SK-N-SH (cell line): ENCODE data around the gene CAMK2D. TPM values are rescaled to one million over a fixed set of nuclear protein-coding genes. Genes with fewer than 3 reads are reported as not detected.
A peak's percentile ranks its signal among the peaks of the same experiment; 100 is the strongest.

ENCODE experiments used
- CTCF ChIA-PET: fragments of 300-600, 350-600 bp; formaldehyde crosslinking; extraction: SDS; loops from one replicate; lab custom pipeline; 2021; lab: Yijun Ruan, JAX
- POLR2A ChIA-PET: fragments of 350-600 bp; sonication (Branson Sonifier 250); formaldehyde crosslinking; extraction: SDS; loops from one replicate; lab custom pipeline; 2020; ENCODE audit warnings: antibody characterized with exemption, inconsistent platforms; lab: Yijun Ruan, JAX
- DNase-seq: peaks from one replicate; pipeline ENCODE4 v3.0.0; 2012
- H2AFZ ChIP-seq: fragments of 200-600 bp; sonication (generic); 2 replicates; pipeline ENCODE4 v1.8.1; 2016; ENCODE audit warnings: antibody characterized with exemption, mild to moderate bottlenecking, low read depth
- H3F3A ChIP-seq: fragments of 200-600 bp; sonication (generic); replicated peaks from 2 replicates; pipeline ENCODE3; 2016; ENCODE audit warnings: antibody characterized with exemption, mild to moderate bottlenecking; ENCODE audit not compliant: insufficient read depth
- H3K27ac ChIP-seq, 2 experiments: fragments of 200-500 bp in 1 of 2; fragments of 200-600 bp in 1 of 2; sonication (Bioruptor generic) in 1 of 2; sonication (generic), shearing (Covaris generic) in 1 of 2; 2 replicates each; pipeline versions ENCODE4 v1.5.1 to v1.6.1; 2014 to 2016; ENCODE audit warnings: low read depth in 2 of 2, inconsistent platforms in 1 of 2, low read length in 1 of 2, mild to moderate bottlenecking in 1 of 2, mixed read lengths in 1 of 2
- H3K27me3 ChIP-seq: fragments of 200-600 bp; sonication (generic), shearing (Covaris generic); 2 replicates; pipeline ENCODE4 v1.6.1; 2016; ENCODE audit warnings: mixed run types; ENCODE audit not compliant: insufficient read depth
- H3K36me3 ChIP-seq, 2 experiments: fragments of 200-500 bp in 1 of 2; fragments of 200-600 bp in 1 of 2; sonication (Bioruptor generic) in 1 of 2; sonication (generic) in 1 of 2; replicated peaks in 1 of 2; 2 replicates each; pipeline versions ENCODE3 to v1.5.1; 2014 to 2016; ENCODE audit warnings: low read length in 1 of 2, mild to moderate bottlenecking in 1 of 2; ENCODE audit not compliant: insufficient read depth in 2 of 2, control insufficient read depth in 1 of 2
- H3K4me1 ChIP-seq, 2 experiments: fragments of 200-500 bp in 1 of 2; fragments of 200-600 bp in 1 of 2; sonication (Bioruptor generic) in 1 of 2; sonication (generic), shearing (Covaris generic) in 1 of 2; 2 replicates each; pipeline versions ENCODE4 v1.5.1 to v1.6.1; 2014 to 2016; ENCODE audit warnings: low read depth in 1 of 2, low read length in 1 of 2, mixed run types in 1 of 2; ENCODE audit not compliant: insufficient read depth in 2 of 2, control insufficient read depth in 1 of 2
- H3K4me2 ChIP-seq: fragments of 200-600 bp; sonication (generic), shearing (Covaris generic); 2 replicates; pipeline ENCODE4 v1.6.1; 2017; ENCODE audit warnings: mixed run types
- H3K4me3 ChIP-seq, 2 experiments: fragments of 200-500 bp in 1 of 2; fragments of 200-600 bp in 1 of 2; sonication (Bioruptor generic) in 1 of 2; sonication (generic), shearing (Covaris generic) in 1 of 2; 2 replicates each; pipeline versions ENCODE4 v1.5.1 to v1.8.1; 2014 to 2016; ENCODE audit warnings: low read depth in 2 of 2, inconsistent platforms in 1 of 2, low read length in 1 of 2, mild to moderate bottlenecking in 1 of 2, mixed read lengths in 1 of 2, moderate library complexity in 1 of 2
- H3K79me2 ChIP-seq: fragments of 200-600 bp; sonication (generic); 2 replicates; pipeline ENCODE4 v1.8.1; 2017; ENCODE audit warnings: mild to moderate bottlenecking; ENCODE audit not compliant: insufficient read depth
- H3K9ac ChIP-seq: fragments of 200-600 bp; sonication (generic); 2 replicates; pipeline ENCODE4 v1.6.1; 2017; ENCODE audit warnings: mixed run types
- H3K9me2 ChIP-seq: fragments of 200-600 bp; sonication (generic); 2 replicates; pipeline ENCODE4 v1.6.1; 2017; ENCODE audit warnings: mixed run types
- H3K9me3 ChIP-seq: fragments of 200-600 bp; sonication (generic); 2 replicates; pipeline ENCODE4 v1.6.1; 2017; ENCODE audit warnings: mixed run types, mild to moderate bottlenecking, moderate library complexity
- H4K20me1 ChIP-seq: fragments of 200-600 bp; sonication (generic); 2 replicates; pipeline ENCODE4 v1.6.1; 2017; ENCODE audit warnings: mild to moderate bottlenecking, mixed run types; ENCODE audit not compliant: insufficient read depth
- CHD2 ChIP-seq: fragments of 150-350 bp; IDR thresholded peaks from 2 replicates; pipeline ENCODE4 v1.6.1; 2018; ENCODE audit warnings: low read length; ENCODE audit not compliant: partially characterized antibody
- ELF1 ChIP-seq: IDR thresholded peaks from 2 replicates; pipeline ENCODE4 v1.4.0; 2012
- EP300 ChIP-seq, 2 experiments: IDR thresholded peaks; 2 replicates each; pipeline versions ENCODE4 v1.4.0 to v1.6.1; 2012; ENCODE audit warnings: borderline replicate concordance in 1 of 2, low read depth in 1 of 2, low read length in 1 of 2
- FOXJ3 ChIP-seq: sonication (generic); formaldehyde crosslinking; IDR thresholded peaks from 2 replicates; pipeline ENCODE4 v1.5.1; 2020; ENCODE audit warnings: mild to moderate bottlenecking, missing genetic modification reagents
- GABPA ChIP-seq: IDR thresholded peaks from 2 replicates; pipeline ENCODE4 v1.4.0; 2012; ENCODE audit warnings: low read depth, mild to moderate bottlenecking
- GATA2 ChIP-seq: sonication (generic); formaldehyde crosslinking; IDR thresholded peaks from 2 replicates; pipeline ENCODE4 v1.5.0; 2020; ENCODE audit warnings: mild to moderate bottlenecking, missing genetic modification reagents
- JUND ChIP-seq: IDR thresholded peaks from 2 replicates; pipeline ENCODE4 v1.4.0; 2012
- MEF2A ChIP-seq: IDR thresholded peaks from 2 replicates; pipeline ENCODE4 v1.4.0; 2012; ENCODE audit warnings: low read depth, borderline replicate concordance
- MXI1 ChIP-seq: IDR thresholded peaks from 2 replicates; pipeline ENCODE4 v1.6.1; 2012; ENCODE audit warnings: mild to moderate bottlenecking, low read depth, low read length, improper control_type of control experiment
- NFIC ChIP-seq: IDR thresholded peaks from 2 replicates; pipeline ENCODE4 v1.4.0; 2012; ENCODE audit warnings: borderline replicate concordance
- NRF1 ChIP-seq: IDR thresholded peaks from 2 replicates; pipeline ENCODE4 v1.6.1; 2012; ENCODE audit warnings: low read depth, mild to moderate bottlenecking, low read length
- RAD21 ChIP-seq: IDR thresholded peaks from 2 replicates; pipeline ENCODE4 v1.6.1; 2012; ENCODE audit warnings: mild to moderate bottlenecking, low read length
- RFX5 ChIP-seq: IDR thresholded peaks from 2 replicates; pipeline ENCODE4 v1.6.1; 2012; ENCODE audit warnings: mild to moderate bottlenecking, improper control_type of control experiment, low read length
- RXRA ChIP-seq: IDR thresholded peaks from 2 replicates; pipeline ENCODE4 v1.4.0; 2012; ENCODE audit warnings: low read depth, mild to moderate bottlenecking, borderline replicate concordance
- SIN3A ChIP-seq: IDR thresholded peaks from 2 replicates; pipeline ENCODE4 v1.6.1; 2012; ENCODE audit warnings: low read depth, mild to moderate bottlenecking, low read length, moderate library complexity, borderline replicate concordance
- SMC3 ChIP-seq: IDR thresholded peaks from 2 replicates; pipeline ENCODE4 v1.6.1; 2012; ENCODE audit warnings: low read depth, low read length, improper control_type of control experiment
- TAF1 ChIP-seq: IDR thresholded peaks from 2 replicates; pipeline ENCODE4 v1.6.1; 2012; ENCODE audit warnings: low read depth, mild to moderate bottlenecking, low read length, moderate library complexity, borderline replicate concordance
- TCF12 ChIP-seq: IDR thresholded peaks from 2 replicates; pipeline ENCODE4 v1.4.0; 2012
- TEAD4 ChIP-seq: IDR thresholded peaks from 2 replicates; pipeline ENCODE4 v1.4.0; 2012; ENCODE audit warnings: mild to moderate bottlenecking, borderline replicate concordance; ENCODE audit not compliant: insufficient read depth
- WGBS: methylation state at CpG from one replicate; pipeline ENCODE4 v1.1.6; 2017; ENCODE audit warnings: low lambda C conversion rate; 5-methylcytosine and 5-hydroxymethylcytosine counted together
- polyA plus RNA-seq, 3 experiments: library from polyadenylated mRNA; depleted of rRNA; stranded (reverse); fragments of >200 nt; gene quantifications; 2 replicates each; pipeline ENCODE4 v1.2.3, GENCODE V29; 2012
- TF ChIP-seq, protein P1 (sequence below): IDR thresholded peaks from 2 replicates; pipeline ENCODE4; 2012
- TF ChIP-seq, protein P2 (sequence below): fragments of 150-350 bp; IDR thresholded peaks from 2 replicates; pipeline ENCODE4 v1.6.1; 2017; ENCODE audit warnings: antibody characterized with exemption, low read length, low read depth, borderline replicate concordance
- TF ChIP-seq, protein P3 (sequence below): fragments of 150-350 bp; IDR thresholded peaks from 2 replicates; pipeline ENCODE4 v1.6.1; 2016; ENCODE audit warnings: mild to moderate bottlenecking, low read depth, low read length

Gene CAMK2D
- polyA plus RNA-seq, 1 of the 3 experiments (the other 2 are of a cell fraction): 17.0 TPM

DNA sequence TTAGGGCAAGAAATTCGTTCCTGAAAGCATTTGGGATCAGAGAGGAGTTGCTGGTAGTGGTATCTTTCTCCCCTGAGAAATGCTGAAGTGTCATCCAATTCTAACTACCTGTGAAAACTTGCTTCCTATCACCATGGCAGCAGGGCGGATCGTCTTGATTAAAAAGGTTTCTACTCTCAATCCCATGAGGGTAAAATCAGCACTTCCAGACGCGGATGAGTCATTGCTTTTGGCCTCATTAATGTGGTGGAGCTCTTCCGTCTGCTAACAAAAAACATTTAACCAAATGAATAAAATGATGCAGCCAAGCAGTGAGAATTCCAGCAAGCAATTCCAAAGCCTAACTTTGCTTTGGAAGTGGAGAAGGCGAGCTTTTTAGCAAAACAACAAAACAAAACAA lies 325.6 kb downstream of the CAMK2D start (continued):
- TF ChIP-seq, protein P1, sequence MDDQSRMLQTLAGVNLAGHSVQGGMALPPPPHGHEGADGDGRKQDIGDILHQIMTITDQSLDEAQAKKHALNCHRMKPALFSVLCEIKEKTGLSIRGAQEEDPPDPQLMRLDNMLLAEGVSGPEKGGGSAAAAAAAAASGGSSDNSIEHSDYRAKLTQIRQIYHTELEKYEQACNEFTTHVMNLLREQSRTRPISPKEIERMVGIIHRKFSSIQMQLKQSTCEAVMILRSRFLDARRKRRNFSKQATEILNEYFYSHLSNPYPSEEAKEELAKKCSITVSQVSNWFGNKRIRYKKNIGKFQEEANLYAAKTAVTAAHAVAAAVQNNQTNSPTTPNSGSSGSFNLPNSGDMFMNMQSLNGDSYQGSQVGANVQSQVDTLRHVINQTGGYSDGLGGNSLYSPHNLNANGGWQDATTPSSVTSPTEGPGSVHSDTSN: 0 out of 2 replicates have a peak, but pooled peaks have one; percentile 19
- no peak for TF ChIP-seq ELF1
- no peak for TF ChIP-seq MXI1
- TF ChIP-seq MEF2A: no peak
- TF ChIP-seq, protein P2, sequence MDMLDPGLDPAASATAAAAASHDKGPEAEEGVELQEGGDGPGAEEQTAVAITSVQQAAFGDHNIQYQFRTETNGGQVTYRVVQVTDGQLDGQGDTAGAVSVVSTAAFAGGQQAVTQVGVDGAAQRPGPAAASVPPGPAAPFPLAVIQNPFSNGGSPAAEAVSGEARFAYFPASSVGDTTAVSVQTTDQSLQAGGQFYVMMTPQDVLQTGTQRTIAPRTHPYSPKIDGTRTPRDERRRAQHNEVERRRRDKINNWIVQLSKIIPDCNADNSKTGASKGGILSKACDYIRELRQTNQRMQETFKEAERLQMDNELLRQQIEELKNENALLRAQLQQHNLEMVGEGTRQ: no peak
- no peak for TF ChIP-seq SIN3A
- TF ChIP-seq EP300 (IDR thresholded peaks at IDR 0.05; ENCODE audit: borderline replicate concordance in 1 of 2, low read depth in 1 of 2, low read length in 1 of 2): no peak
- peak; percentile 63 for TF ChIP-seq TCF12
- TF ChIP-seq NRF1: no peak
- TF ChIP-seq, all 33 proteins: peak for 5

DNA sequence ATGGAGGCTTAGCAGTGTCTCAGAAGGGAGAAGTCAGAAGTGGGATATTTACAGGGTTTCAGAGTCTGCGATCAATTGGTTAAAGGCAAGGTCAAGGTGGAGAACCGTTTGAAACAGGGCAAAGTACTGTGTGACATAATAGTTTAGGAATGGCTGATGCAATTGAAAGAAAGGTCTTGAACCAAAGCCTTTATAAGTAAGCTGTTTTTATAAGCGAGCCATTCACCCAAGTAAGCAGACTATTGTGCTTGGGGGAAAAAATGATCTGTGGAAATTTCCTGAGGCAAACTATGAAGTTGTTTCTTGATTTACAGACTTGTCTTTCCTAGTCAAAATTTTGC lies 327.3 kb downstream of the CAMK2D start:
- H4K20me1 ChIP-seq: no peaks in the 10 kb centered on the region
- peaks cover 0 to 17% of the 10 kb centered on the region in 2 experiments; a peak in 2 of 4 replicates for H3K4me1 ChIP-seq
- no peaks in the 10 kb centered on the region for H3K9me2 ChIP-seq
- no peaks in the 10 kb centered on the region for H3K36me3 ChIP-seq
- TF ChIP-seq, protein P3, sequence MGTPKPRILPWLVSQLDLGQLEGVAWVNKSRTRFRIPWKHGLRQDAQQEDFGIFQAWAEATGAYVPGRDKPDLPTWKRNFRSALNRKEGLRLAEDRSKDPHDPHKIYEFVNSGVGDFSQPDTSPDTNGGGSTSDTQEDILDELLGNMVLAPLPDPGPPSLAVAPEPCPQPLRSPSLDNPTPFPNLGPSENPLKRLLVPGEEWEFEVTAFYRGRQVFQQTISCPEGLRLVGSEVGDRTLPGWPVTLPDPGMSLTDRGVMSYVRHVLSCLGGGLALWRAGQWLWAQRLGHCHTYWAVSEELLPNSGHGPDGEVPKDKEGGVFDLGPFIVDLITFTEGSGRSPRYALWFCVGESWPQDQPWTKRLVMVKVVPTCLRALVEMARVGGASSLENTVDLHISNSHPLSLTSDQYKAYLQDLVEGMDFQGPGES: no peak
- TF ChIP-seq GATA2 (CRISPR knock-in tag) (no peak), SMC3 (no peak), JUND (no peak), TAF1 (no peak), FOXJ3 (CRISPR knock-in tag) (no peak), RXRA (no peak), MEF2A (no peak), TEAD4 (no peak), RFX5 (no peak), RAD21 (no peak), ELF1 (no peak), EP300 (IDR thresholded peaks at IDR 0.05; ENCODE audit: borderline replicate concordance in 1 of 2, low read depth in 1 of 2, low read length in 1 of 2) (no peak), GABPA (no peak), CHD2 (no peak), NFIC (no peak)
- TF ChIP-seq, all 33 proteins: peak for 0
- Histone ChIP-seq H3K9ac (no peak overlapping the region), H3K79me2 (no peaks in the 10 kb centered on the region), H3K4me3 (no peak overlapping the region), H2AFZ (no peak overlapping the region), H3K4me2 (no peak overlapping the region), H3F3A (peaks cover 21% of the 10 kb centered on the region), H3K27ac (peak overlapping the region in 1 of 2 experiments; percentile 49; a peak in 2 of 4 replicates), H3K9me3 (no peaks in the 10 kb centered on the region), H3K27me3 (no peaks in the 10 kb centered on the region)
- DNase-seq: no peak
- CTCF ChIA-PET: no interaction called here
- POLR2A ChIA-PET: no interaction called here
- 70% methylated on average over 3 of the region's 3 CpGs for WGBS
